ENCODE data around the gene AKR1B1. TPM values are rescaled to one million over a fixed set of nuclear protein-coding genes. Genes with fewer than 3 reads are reported as not detected.

The AKR1B1 gene
- total RNA-seq, 1 donor from 2014 or later, result 134 TPM

DNA sequence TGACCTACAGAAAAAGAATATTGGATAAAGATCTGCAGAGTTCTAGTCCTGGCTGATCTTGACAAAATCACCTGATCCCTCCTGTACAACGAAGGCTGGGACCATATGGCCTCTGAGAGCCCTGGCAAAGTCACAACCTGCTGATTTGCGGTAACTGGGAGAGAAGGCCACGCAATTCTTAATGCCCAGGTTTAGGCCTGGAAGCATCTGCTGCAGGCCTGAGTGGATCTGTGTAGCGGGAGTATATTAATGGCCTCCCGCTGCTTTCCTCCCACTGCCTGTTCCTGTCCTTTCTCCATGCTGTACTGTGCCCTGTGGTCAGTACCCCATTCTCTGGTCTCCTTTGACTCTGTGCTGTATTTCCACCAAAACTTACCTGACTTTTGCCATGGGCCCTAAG is 24.2 kb downstream of the AKR1B1 start:
- no peak for DNase-seq (ENCODE audit: low read depth)
- TF ChIP-seq, protein P1, sequence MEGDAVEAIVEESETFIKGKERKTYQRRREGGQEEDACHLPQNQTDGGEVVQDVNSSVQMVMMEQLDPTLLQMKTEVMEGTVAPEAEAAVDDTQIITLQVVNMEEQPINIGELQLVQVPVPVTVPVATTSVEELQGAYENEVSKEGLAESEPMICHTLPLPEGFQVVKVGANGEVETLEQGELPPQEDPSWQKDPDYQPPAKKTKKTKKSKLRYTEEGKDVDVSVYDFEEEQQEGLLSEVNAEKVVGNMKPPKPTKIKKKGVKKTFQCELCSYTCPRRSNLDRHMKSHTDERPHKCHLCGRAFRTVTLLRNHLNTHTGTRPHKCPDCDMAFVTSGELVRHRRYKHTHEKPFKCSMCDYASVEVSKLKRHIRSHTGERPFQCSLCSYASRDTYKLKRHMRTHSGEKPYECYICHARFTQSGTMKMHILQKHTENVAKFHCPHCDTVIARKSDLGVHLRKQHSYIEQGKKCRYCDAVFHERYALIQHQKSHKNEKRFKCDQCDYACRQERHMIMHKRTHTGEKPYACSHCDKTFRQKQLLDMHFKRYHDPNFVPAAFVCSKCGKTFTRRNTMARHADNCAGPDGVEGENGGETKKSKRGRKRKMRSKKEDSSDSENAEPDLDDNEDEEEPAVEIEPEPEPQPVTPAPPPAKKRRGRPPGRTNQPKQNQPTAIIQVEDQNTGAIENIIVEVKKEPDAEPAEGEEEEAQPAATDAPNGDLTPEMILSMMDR (conservative IDR thresholded peaks at IDR 0.05; ENCODE audit: low read depth, low read length), result no peak
- H3K4me3 ChIP-seq (ENCODE audit: low read depth, low read length), result no peak overlapping the region

DNA sequence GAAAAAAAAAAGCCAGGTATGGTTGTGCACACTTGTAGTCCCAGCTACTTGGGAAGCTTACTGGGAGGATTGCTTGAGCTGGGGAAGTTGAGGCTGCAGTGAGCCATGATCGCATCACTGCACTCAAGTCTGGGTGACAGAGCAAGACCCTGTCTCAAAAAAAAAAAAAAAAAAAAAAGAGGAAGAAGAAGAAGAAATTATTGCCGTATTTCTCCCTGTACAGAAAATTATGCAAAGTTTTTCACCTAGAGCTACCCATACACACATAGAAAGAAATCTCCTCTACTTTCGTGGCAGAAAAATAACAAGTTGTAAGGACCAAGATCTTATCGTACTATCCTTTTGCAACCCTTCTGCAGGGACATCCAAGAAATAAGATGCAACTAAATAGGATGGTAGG is 25.5 kb downstream of the AKR1B1 start:
- H3K4me3 ChIP-seq (ENCODE audit: low read depth, low read length), result no peak overlapping the region
- no peak for DNase-seq (ENCODE audit: low read depth)
- TF ChIP-seq, protein P1 (conservative IDR thresholded peaks at IDR 0.05; ENCODE audit: low read depth, low read length), result no peak

DNA sequence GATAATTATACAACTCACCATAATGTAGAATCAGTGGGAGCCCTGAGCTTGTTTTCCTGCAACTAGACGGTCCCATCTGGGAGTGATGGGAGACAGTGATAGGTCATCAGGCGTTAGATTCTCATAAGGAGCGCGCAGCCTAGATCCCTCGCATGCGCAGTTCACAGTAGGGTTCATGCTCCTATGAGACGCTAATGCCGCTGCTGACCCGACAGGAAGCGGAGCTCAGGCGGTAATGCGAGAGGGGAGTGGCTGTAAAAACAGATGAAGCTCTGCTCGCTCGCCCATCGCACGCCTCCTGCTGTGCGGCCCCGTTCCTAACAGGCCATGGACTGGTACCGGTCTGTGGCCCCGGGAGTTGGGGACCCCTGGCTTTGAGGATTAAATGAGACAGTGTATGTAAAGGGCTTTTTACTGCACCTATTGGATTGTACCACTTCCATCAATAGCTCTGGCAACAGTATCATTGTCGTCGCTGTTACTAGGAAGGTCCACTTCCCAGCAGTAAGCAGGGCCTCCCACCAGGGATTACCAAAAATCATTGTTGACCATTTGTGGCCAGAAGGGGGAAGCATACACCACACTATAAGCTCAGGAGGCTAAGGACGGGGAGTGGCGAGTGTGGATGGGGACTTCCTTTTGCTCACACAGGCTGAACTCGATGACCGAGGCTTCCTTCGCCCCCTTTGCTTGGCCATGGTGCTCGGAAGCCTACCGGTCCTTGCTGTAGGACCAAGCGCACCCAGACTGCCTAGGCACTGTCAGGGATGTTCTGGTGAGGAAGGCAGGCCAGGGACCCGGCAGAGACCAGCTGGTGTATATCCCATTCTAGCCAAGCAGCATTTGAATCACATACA is 26.4 kb downstream of the AKR1B1 start:
- TF ChIP-seq, protein P1 (conservative IDR thresholded peaks at IDR 0.05; ENCODE audit: low read depth, low read length), result peak; percentile 75
- peak overlapping the region; percentile 54 for H3K4me3 ChIP-seq (ENCODE audit: low read depth, low read length)
- peak; percentile 68 for DNase-seq (ENCODE audit: low read depth)

DNA sequence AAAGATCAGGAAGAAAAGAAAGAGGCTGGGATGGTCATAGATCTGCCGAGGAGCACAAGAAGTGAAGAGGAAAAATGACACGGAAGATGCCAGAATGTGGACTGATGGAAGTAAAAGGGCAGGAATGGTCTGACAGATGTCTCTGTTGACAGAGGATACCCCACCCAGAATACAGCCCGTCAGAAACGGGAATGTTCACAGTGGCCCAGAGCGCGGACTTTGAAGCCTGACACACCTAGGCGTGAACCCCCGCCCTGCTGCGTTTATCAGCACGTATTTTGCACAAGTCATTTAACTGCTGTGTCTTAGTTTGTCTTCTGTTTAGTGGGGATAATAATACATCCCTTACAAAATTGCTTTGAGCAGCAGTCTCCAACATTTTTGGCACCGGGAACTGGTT is 27.1 kb downstream of the AKR1B1 start:
- TF ChIP-seq, protein P1 (conservative IDR thresholded peaks at IDR 0.05; ENCODE audit: low read depth, low read length), result no peak
- peak overlapping the region; percentile 54 for H3K4me3 ChIP-seq (ENCODE audit: low read depth, low read length)
- no peak for DNase-seq (ENCODE audit: low read depth)

DNA sequence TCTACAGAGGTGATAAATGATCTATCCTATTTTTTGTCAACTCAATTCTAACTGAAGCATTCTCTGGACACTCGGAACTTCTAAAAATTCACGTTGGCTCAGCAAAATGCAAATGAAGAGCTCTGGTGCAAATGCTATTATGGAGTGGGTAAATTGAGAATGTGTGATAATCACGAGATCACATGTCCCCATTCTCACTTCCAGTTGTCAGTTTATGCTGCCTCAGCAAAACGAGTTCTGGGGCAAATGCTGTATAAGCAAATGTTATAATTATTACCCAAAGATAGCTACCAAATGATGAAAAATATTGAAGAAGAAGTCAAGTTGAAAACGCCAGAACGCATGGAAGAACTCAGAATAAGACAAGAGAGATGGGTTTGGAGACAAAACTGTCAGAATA is 29.4 kb downstream of the AKR1B1 start:
- TF ChIP-seq, protein P1 (conservative IDR thresholded peaks at IDR 0.05; ENCODE audit: low read depth, low read length), result no peak
- no peak for DNase-seq (ENCODE audit: low read depth)
- H3K4me3 ChIP-seq (ENCODE audit: low read depth, low read length), result no peak overlapping the region

DNA sequence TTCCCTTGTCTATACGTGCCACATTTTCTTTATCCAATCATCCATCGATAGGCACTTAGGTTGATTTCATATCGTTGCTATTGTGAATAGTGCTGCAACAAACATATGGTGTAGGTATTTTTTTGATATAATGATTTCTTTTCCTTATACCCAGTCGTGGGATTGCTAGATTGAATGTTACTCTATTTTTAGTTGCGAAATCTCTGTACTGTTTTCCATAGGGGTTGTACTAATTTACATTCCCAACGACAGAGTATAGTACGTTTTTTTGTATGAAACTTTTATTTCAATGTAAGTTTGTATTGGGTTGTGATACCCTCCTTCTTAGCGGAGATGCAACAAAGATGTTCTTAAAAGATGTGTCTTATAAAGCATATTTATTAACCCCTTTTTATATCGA is 30.0 kb downstream of the AKR1B1 start:
- TF ChIP-seq, protein P1 (conservative IDR thresholded peaks at IDR 0.05; ENCODE audit: low read depth, low read length), result no peak
- no peak for DNase-seq (ENCODE audit: low read depth)
- no peak overlapping the region for H3K4me3 ChIP-seq (ENCODE audit: low read depth, low read length)

DNA sequence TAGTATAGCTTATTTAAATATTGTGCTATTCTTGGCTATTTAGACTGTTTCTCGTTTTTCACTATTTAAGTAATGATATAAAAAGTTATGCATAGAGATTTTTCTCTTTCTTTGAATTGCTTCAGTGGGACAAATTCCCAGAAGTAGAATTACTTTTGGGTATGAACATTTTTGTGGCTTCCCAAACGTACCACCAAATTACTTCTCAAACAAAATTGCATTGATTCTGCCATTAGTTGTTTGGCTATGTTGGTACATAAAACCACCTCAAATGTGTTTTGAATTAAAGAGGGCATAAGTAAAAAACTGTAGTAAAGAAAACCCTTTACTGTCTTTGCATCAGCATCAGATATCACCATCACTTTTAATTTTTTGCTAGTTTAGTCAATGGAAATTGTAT is 31.0 kb downstream of the AKR1B1 start:
- no peak overlapping the region for H3K4me3 ChIP-seq (ENCODE audit: low read depth, low read length)
- TF ChIP-seq, protein P1 (conservative IDR thresholded peaks at IDR 0.05; ENCODE audit: low read depth, low read length), result no peak
- no peak for DNase-seq (ENCODE audit: low read depth)

Measured in epithelial cell of proximal tubule (primary cell).